ENCODE data around the gene MAST4.

DNA sequence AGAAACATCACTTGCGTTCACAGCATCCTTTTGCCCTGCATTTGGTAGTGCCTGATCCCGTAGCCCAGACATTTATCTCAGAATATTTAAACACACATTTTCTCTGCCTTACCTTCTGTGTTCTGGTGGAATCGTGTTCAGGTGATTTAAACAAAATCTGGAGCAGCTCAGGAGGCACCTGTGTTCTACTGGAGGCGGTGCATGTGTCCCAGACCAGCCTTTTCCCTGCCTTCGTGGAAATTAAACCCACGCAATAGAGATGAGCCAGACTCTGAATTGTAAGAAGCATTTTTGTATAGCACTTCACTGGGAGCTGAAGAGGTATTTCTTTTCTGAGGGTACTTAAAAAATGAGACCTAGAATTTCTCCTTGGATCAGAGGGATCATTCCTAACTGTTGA, 212.5 kb downstream of the MAST4 start:
- TF ChIP-seq, protein P1, sequence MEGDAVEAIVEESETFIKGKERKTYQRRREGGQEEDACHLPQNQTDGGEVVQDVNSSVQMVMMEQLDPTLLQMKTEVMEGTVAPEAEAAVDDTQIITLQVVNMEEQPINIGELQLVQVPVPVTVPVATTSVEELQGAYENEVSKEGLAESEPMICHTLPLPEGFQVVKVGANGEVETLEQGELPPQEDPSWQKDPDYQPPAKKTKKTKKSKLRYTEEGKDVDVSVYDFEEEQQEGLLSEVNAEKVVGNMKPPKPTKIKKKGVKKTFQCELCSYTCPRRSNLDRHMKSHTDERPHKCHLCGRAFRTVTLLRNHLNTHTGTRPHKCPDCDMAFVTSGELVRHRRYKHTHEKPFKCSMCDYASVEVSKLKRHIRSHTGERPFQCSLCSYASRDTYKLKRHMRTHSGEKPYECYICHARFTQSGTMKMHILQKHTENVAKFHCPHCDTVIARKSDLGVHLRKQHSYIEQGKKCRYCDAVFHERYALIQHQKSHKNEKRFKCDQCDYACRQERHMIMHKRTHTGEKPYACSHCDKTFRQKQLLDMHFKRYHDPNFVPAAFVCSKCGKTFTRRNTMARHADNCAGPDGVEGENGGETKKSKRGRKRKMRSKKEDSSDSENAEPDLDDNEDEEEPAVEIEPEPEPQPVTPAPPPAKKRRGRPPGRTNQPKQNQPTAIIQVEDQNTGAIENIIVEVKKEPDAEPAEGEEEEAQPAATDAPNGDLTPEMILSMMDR (IDR thresholded peaks at IDR 0.05; ENCODE audit: insufficient read depth, low read length): no peak
- TF ChIP-seq, protein P2, sequence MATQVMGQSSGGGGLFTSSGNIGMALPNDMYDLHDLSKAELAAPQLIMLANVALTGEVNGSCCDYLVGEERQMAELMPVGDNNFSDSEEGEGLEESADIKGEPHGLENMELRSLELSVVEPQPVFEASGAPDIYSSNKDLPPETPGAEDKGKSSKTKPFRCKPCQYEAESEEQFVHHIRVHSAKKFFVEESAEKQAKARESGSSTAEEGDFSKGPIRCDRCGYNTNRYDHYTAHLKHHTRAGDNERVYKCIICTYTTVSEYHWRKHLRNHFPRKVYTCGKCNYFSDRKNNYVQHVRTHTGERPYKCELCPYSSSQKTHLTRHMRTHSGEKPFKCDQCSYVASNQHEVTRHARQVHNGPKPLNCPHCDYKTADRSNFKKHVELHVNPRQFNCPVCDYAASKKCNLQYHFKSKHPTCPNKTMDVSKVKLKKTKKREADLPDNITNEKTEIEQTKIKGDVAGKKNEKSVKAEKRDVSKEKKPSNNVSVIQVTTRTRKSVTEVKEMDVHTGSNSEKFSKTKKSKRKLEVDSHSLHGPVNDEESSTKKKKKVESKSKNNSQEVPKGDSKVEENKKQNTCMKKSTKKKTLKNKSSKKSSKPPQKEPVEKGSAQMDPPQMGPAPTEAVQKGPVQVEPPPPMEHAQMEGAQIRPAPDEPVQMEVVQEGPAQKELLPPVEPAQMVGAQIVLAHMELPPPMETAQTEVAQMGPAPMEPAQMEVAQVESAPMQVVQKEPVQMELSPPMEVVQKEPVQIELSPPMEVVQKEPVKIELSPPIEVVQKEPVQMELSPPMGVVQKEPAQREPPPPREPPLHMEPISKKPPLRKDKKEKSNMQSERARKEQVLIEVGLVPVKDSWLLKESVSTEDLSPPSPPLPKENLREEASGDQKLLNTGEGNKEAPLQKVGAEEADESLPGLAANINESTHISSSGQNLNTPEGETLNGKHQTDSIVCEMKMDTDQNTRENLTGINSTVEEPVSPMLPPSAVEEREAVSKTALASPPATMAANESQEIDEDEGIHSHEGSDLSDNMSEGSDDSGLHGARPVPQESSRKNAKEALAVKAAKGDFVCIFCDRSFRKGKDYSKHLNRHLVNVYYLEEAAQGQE (IDR thresholded peaks at IDR 0.05; ENCODE audit: insufficient replicate concordance, low read depth): no peak
- TF ChIP-seq GABPA (IDR thresholded peaks at IDR 0.05; ENCODE audit: low read depth): no peak
- TF ChIP-seq POLR2AphosphoS5 (IDR thresholded peaks at IDR 0.05; ENCODE audit: low read depth): no peak
- no peak for TF ChIP-seq SPI1 (IDR thresholded peaks at IDR 0.05; ENCODE audit: borderline replicate concordance, low read depth)
